GM23248 (cell line): ENCODE data around the gene ATG9B. TPM values are rescaled to one million over a fixed set of nuclear protein-coding genes. Genes with fewer than 3 reads are reported as not detected.
A peak's percentile ranks its signal among the peaks of the same experiment; 100 is the strongest.

ENCODE experiments used
- DNase-seq: peaks from one replicate; pipeline ENCODE4 v3.0.0-alpha.2; 2015
- H2AFZ ChIP-seq: fragments of 200-600 bp; sonication (generic); 2 replicates; pipeline ENCODE4 v1.6.1; 2016; ENCODE audit warnings: antibody characterized with exemption
- H3F3A ChIP-seq: fragments of 200-600 bp; sonication (generic); 2 replicates; pipeline ENCODE4 v1.6.1; 2016; ENCODE audit warnings: mild to moderate bottlenecking, antibody characterized with exemption, mixed run types; ENCODE audit not compliant: insufficient read depth
- H3K27ac ChIP-seq: fragments of 200-600 bp; sonication (generic); 2 replicates; pipeline ENCODE4 v1.5.1; 2016; ENCODE audit warnings: mild to moderate bottlenecking
- H3K27me3 ChIP-seq: fragments of 200-600 bp; sonication (generic); replicated peaks from 2 replicates; pipeline ENCODE4 v1.6.1; 2016; ENCODE audit warnings: mild to moderate bottlenecking; ENCODE audit not compliant: insufficient read depth
- H3K36me3 ChIP-seq: fragments of 200-600 bp; sonication (generic); 2 replicates; pipeline ENCODE4 v1.6.1; 2016; ENCODE audit warnings: low read depth, mild to moderate bottlenecking
- H3K4me1 ChIP-seq: fragments of 200-600 bp; sonication (generic); 2 replicates; pipeline ENCODE4 v1.6.1; 2016; ENCODE audit warnings: mild to moderate bottlenecking; ENCODE audit not compliant: insufficient read depth
- H3K4me2 ChIP-seq: fragments of 200-600 bp; sonication (generic); one replicate; pipeline ENCODE4 v1.6.1; 2016; ENCODE audit warnings: mild to moderate bottlenecking; ENCODE audit not compliant: unreplicated experiment
- H3K4me3 ChIP-seq: fragments of 200-600 bp; sonication (generic); 2 replicates; pipeline ENCODE4 v1.5.1; 2016; ENCODE audit warnings: mild to moderate bottlenecking
- H3K79me2 ChIP-seq: fragments of 200-600 bp; sonication (generic); 2 replicates; pipeline ENCODE4 v1.6.1; 2016; ENCODE audit warnings: mild to moderate bottlenecking; ENCODE audit not compliant: insufficient read depth
- H3K9ac ChIP-seq: fragments of 200-600 bp; sonication (generic); 2 replicates; pipeline ENCODE4 v1.6.1; 2016; ENCODE audit warnings: mild to moderate bottlenecking
- H3K9me2 ChIP-seq: fragments of 200-600 bp; sonication (generic); 2 replicates; pipeline ENCODE4 v1.6.1; 2016; ENCODE audit warnings: mixed run types, mild to moderate bottlenecking, moderate library complexity; ENCODE audit not compliant: insufficient read depth
- H3K9me3 ChIP-seq: fragments of 200-600 bp; sonication (generic); one replicate; pipeline ENCODE4 v1.6.1; 2017; ENCODE audit warnings: low read depth
- H4K20me1 ChIP-seq: fragments of 200-600 bp; sonication (generic); 2 replicates; pipeline ENCODE4 v1.6.0; 2016; ENCODE audit not compliant: insufficient read depth
- EZH2 ChIP-seq: fragments of 200-600 bp; sonication (generic); IDR thresholded peaks from 2 replicates; pipeline ENCODE4 v1.6.1; 2018; ENCODE audit warnings: antibody characterized with exemption, mild to moderate bottlenecking; ENCODE audit not compliant: insufficient read depth, poor library complexity, severe bottlenecking
- EZH2phosphoT487 ChIP-seq: fragments of 200-600 bp; sonication (generic); IDR thresholded peaks from 2 replicates; pipeline ENCODE4 v1.6.1; 2018; ENCODE audit warnings: antibody characterized with exemption, moderate library complexity, mild to moderate bottlenecking, low read depth; ENCODE audit not compliant: insufficient read depth
- WGBS, 2 experiments: methylation state at CpG; one replicate each; pipeline ENCODE4 v1.1.6; 2015 to 2017; ENCODE audit warnings: low lambda C conversion rate in 2 of 2, low coverage in 1 of 2; ENCODE audit errors: missing lambda C conversion rate in 2 of 2; 5-methylcytosine and 5-hydroxymethylcytosine counted together
- in situ Hi-C: fragments of 300-500 bp; cut with MboI; formaldehyde crosslinking; loops from 2 replicates; pipeline ENCODE4 v1.15.0; 2020
- polyA plus RNA-seq: library from polyadenylated mRNA; unstranded; fragments of >200 nt; fragmentation: Nextera tagmentation; extraction: Ambion mirVana; gene quantifications from 2 replicates; pipeline ENCODE4 v1.2.1, GENCODE V29; 2016
- total RNA-seq: library from RNA; depleted of rRNA; stranded (reverse); fragments of >200 nt; shearing (Covaris generic); gene quantifications from 2 replicates; pipeline ENCODE4 v1.2.3, GENCODE V29; 2014

The ATG9B gene
- total and polyA plus RNA-seq, 2 experiments from 2014 or later = 0.79 TPM; not detected in 1

DNA sequence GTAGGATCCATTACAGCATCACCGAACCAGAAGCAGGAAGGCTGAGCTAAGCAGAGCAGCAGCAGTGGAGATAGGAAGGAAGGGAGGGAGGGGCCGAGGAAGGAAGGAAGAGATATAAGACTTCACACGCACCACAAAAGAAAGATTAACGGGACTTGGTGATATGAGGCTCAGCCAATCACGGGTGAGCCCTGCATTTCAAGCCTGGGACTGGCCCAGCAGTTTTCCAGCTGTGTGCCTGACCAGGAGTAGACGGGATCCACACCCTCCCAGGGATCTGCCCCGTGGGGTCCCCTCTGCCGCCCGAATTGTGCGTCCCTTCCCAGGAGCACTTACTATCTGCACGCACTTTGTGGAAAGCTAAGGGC is 16.2 kb downstream of the ATG9B start:
- in situ Hi-C loops = no loop called here
- no peaks in the 10 kb centered on the region for H3K36me3 ChIP-seq
- no peaks in the 10 kb centered on the region for H3F3A ChIP-seq
- H3K4me1 ChIP-seq = no peaks in the 10 kb centered on the region
- no peak overlapping the region for H3K27ac ChIP-seq
- peak overlapping the region; percentile 65 for H2AFZ ChIP-seq
- no peak overlapping the region for H3K4me2 ChIP-seq
- no peak for DNase-seq
- WGBS, 2 experiments = 53 to 55% methylated on average over 7 to 11 of the region's 11 CpGs
- H3K9me2 ChIP-seq = no peaks in the 10 kb centered on the region
- TF ChIP-seq EZH2phosphoT487 (no peak), EZH2 (no peak)
- no peaks in the 10 kb centered on the region for H3K9me3 ChIP-seq
- no peaks in the 10 kb centered on the region for H3K79me2 ChIP-seq
- H3K4me3 ChIP-seq = no peak overlapping the region
- H3K9ac ChIP-seq = no peak overlapping the region
- H3K27me3 ChIP-seq = no peaks in the 10 kb centered on the region; the same call in 1 of the 2 replicates
- no peaks in the 10 kb centered on the region for H4K20me1 ChIP-seq

GRCh38 chr7:151007469-151007898 is 16.8 kb downstream of the ATG9B start:
- TF ChIP-seq EZH2phosphoT487 (no peak), EZH2 (no peak)
- H3F3A ChIP-seq = no peaks in the 10 kb centered on the region
- H3K27ac ChIP-seq = no peak overlapping the region
- no peaks in the 10 kb centered on the region for H3K9me3 ChIP-seq
- H3K4me2 ChIP-seq = no peak overlapping the region
- no peak for DNase-seq
- H3K4me3 ChIP-seq = no peak overlapping the region
- H4K20me1 ChIP-seq = no peaks in the 10 kb centered on the region
- no peaks in the 10 kb centered on the region for H3K36me3 ChIP-seq
- no peaks in the 10 kb centered on the region; the same call in 1 of the 2 replicates for H3K27me3 ChIP-seq
- H2AFZ ChIP-seq = no peak overlapping the region
- no peak overlapping the region for H3K9ac ChIP-seq
- no peaks in the 10 kb centered on the region for H3K9me2 ChIP-seq
- in situ Hi-C loops = no loop called here
- 83 to 84% methylated on average over 7 of the region's 7 CpGs for WGBS, 2 experiments
- H3K4me1 ChIP-seq = no peaks in the 10 kb centered on the region
- H3K79me2 ChIP-seq = no peaks in the 10 kb centered on the region

DNA sequence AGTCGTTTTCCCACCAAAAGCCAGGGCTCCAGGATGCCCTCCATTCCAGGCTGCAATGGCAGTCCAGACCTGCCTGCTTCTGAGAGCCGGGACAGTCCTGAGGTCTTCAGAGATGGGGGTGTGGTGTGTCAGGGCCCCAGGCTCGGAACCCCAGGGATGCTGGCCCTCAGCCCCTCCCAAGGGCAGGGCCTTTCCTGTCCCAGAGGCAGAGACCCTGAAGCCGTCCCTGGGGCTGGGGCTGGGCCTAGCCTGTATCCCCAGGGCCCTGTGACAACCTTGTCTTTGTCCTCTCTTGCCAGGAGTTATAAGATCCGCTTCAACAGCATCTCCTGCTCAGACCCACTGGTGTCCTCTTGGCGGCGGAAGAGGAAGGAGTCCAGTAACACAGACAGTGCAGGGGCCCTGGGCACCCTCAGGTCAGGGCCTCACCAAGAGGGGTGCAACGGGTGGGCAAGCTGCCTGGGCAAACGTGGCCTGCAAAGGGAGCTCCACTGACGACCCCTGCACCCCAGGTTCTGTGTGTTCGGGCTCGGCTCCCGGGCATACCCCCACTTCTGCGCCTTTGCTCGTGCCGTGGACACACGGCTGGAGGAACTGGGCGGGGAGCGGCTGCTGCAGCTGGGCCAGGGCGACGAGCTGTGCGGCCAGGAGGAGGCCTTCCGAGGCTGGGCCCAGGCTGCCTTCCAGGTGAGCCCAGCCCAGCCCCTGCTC is 17.5 kb downstream of the ATG9B start:
- no peak for DNase-seq
- H3K4me3 ChIP-seq = no peak overlapping the region
- H3K36me3 ChIP-seq = no peaks in the 10 kb centered on the region
- no peak overlapping the region for H3K9ac ChIP-seq
- H3K27me3 ChIP-seq = no peaks in the 10 kb centered on the region; the same call in 1 of the 2 replicates
- H4K20me1 ChIP-seq = no peaks in the 10 kb centered on the region
- TF ChIP-seq EZH2phosphoT487 (no peak), EZH2 (no peak)
- 59 to 66% methylated on average over 23 of the region's 23 CpGs for WGBS, 2 experiments
- in situ Hi-C loops = no loop called here
- no peaks in the 10 kb centered on the region for H3K9me3 ChIP-seq
- H3K79me2 ChIP-seq = no peaks in the 10 kb centered on the region
- no peaks in the 10 kb centered on the region for H3K4me1 ChIP-seq
- H3K9me2 ChIP-seq = no peaks in the 10 kb centered on the region
- no peak overlapping the region for H3K4me2 ChIP-seq
- H2AFZ ChIP-seq = no peak overlapping the region
- H3F3A ChIP-seq = no peaks in the 10 kb centered on the region
- no peak overlapping the region for H3K27ac ChIP-seq

- Histone ChIP-seq H3K9me2 (no peaks in the 10 kb centered on the region), H3K27me3 (no peaks in the 10 kb centered on the region; the same call in 1 of the 2 replicates), H3K9me3 (no peaks in the 10 kb centered on the region), H3K79me2 (no peaks in the 10 kb centered on the region), H3K4me3 (no peak overlapping the region), H2AFZ (no peak overlapping the region), H3K4me1 (no peaks in the 10 kb centered on the region), H4K20me1 (no peaks in the 10 kb centered on the region), H3K9ac (no peak overlapping the region), H3K36me3 (no peaks in the 10 kb centered on the region), H3K27ac (no peak overlapping the region), H3F3A (no peaks in the 10 kb centered on the region), H3K4me2 (no peak overlapping the region)
- no peak for TF ChIP-seq EZH2phosphoT487
- no peak for TF ChIP-seq EZH2
- in situ Hi-C loops = no loop called here
- no peak for DNase-seq
- 31 to 35% methylated on average over 9 of the region's 9 CpGs for WGBS, 2 experiments
These were observed 18.7 kb downstream of the ATG9B start for GRCh38 chr7:151005566-151005965.
